ENCODE results near the gene CYP46A1.

The CYP46A1 gene

DNA sequence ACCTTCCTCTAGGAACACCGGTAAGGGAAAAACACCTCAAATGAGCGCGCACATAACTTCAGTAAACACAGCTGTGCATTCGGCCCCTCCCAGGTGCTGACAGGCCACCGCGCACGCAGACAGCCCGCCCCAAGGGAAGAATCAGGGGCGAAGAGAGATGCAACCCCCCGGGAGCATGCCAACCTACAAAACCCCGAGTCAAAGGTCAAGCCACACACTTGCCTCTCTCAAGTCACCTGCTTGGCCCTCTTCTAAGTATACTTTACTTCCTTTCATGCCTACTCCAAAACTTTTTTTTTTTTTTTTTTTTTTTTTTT is 2.3 kb upstream of the CYP46A1 start:
- H3K27me3 Mint-ChIP-seq: peaks cover 0 to 3% of the 10 kb centered on the region in 2 donors
- no peak for DNase-seq

DNA sequence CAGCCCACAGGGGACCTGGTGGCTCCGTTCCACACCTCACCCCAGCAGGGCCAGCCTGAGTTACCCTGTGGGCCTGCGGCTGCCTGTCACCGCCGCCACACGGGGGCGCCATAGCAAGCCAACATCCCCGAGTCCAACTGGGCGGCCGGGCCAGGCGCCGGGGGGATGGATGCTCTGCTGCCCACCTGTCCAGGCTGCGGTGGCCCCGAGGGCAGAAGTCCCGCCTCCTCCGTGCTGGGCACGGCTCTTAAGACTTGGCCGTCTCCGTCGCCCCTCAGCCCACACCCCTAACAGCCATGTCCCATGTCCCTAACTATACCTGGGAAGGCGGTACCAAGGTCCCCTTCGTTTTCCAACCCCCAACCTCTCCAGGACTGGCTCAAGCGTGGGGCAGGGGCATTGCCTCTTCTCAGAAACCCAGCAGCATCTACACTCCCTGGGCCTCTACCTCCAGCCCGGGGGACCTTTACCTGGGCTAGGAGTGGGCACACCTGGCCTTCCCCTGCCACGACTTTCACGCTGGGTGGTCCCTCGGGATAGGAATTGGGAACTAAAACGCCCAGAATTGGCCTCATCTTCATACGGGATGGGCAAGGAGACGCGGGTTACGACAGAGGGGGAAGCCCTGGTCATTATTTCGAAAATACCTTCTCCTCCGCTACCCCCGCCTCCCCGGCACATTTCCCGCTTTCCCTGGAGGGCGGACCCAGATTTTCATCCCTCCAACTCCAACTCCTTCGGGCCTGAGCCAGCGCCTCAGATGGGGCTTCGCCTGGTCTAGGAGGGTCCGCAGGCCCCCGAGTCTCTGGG is 1.1 kb upstream of the CYP46A1 start:
- Mint-ChIP-seq H3K9me3 (peaks cover 0 to 3% of the 10 kb centered on the region in 2 donors), H3K27me3 (peaks cover 4 to 15% of the 10 kb centered on the region in 2 donors), H3K4me3 (peak overlapping the region; percentile 89 to 90), H3K36me3 (ENCODE audit: insufficient read depth) (peaks cover 5% of the 10 kb centered on the region), H3K27ac (peak overlapping the region; percentile 85 to 87), H3K4me1 (ENCODE audit: low read depth in 2 of 2) (peaks cover 13 to 14% of the 10 kb centered on the region in 2 donors)
- ATAC-seq (replicated peaks): peak; percentile 29
- DNase-seq: peak; percentile 77 to 81 (median 81)

More for the DNA sequence above, 2.3 kb upstream of the CYP46A1 start:
- Mint-ChIP-seq H3K27ac (no peak overlapping the region), H3K4me1 (ENCODE audit: low read depth in 2 of 2) (peaks cover 10 to 13% of the 10 kb centered on the region in 2 donors), H3K4me3 (no peak overlapping the region), H3K9me3 (peaks cover 0 to 3% of the 10 kb centered on the region in 2 donors), H3K36me3 (ENCODE audit: insufficient read depth) (peaks cover 5% of the 10 kb centered on the region)
- ATAC-seq (replicated peaks): no peak

DNA sequence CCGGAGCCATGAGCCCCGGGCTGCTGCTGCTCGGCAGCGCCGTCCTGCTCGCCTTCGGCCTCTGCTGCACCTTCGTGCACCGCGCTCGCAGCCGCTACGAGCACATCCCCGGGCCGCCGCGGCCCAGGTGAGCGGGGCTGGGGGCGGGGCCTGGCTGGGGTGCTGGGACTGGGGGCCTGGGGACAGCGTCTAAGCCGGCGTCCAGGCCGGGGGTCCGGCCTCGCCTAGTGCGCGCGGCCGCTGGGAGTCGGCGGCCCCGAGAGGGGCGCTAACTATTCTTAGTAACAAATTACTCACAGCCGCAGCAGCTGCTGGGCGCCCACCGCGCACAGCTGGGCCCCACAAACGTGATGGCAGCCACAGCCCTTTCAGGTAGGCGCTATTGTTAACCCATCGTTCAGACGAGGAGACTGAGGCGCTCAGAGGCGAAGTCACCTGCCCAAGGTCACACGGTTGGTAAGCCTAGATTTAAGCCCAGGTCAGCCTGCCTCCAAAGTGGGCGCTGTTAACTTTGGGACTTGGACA is 374 bp downstream of the CYP46A1 start:
- Mint-ChIP-seq H3K9me3 (no peaks in the 10 kb centered on the region), H3K27ac (no peak overlapping the region), H3K36me3 (ENCODE audit: insufficient read depth) (peaks cover 5% of the 10 kb centered on the region), H3K4me1 (ENCODE audit: low read depth in 2 of 2) (peaks cover 17 to 19% of the 10 kb centered on the region in 2 donors), H3K27me3 (peaks cover 18 to 30% of the 10 kb centered on the region in 2 donors), H3K4me3 (no peak overlapping the region)
- DNase-seq (no peak), ATAC-seq (replicated peaks) (peak; percentile 23)

DNA sequence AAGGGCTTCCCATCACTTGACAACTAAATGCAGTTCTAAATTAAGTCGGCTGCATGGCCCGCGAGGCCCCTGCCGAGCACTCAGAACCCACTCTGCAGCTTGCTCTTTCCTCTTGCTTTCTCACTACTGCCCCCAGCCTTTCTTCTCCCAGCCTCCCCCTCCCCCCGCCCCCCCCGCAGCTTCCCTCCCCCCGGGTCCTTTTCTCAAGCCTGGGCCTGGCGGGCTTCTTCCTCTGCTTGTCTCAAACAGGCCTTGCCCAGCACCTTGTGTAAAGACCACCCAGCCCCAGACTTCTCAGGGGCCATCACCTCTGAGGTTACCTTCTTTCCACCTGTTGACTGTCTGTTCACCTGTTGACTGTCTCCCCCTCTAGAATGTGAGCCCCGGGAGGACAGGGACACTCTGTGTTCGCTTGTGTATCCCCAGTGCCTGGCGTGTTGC is 1.1 kb downstream of the CYP46A1 start:
- peak overlapping the region; percentile 60 to 65 for H3K4me3 Mint-ChIP-seq
- ATAC-seq (replicated peaks) (no peak), DNase-seq (no peak)
- H3K27ac Mint-ChIP-seq: no peak overlapping the region
- H3K27me3 Mint-ChIP-seq: peaks cover 25 to 37% of the 10 kb centered on the region in 2 donors
- peaks cover 17 to 19% of the 10 kb centered on the region in 2 donors for H3K4me1 Mint-ChIP-seq (ENCODE audit: low read depth in 2 of 2)
- no peaks in the 10 kb centered on the region for H3K9me3 Mint-ChIP-seq
- H3K36me3 Mint-ChIP-seq (ENCODE audit: insufficient read depth): peaks cover 5% of the 10 kb centered on the region

DNA sequence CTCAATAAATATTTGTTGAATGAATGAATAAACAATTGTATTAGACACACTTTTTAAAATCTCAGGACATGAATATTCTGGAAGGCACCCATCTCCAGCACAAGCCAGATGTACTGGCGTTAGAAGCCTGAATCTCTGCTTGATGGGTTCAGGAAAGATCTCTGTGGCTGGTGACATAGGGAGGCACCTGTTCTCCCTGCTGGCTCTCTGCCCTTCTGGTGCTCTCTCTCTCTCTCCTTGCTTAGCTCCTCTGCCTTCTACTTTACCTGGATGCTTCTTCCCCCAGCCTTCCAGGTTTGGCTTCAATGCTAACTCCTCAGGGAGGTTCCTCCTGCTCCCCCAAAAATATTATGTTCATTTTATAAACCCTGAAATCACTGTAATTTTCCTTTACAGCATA is 1.5 kb downstream of the CYP46A1 start:
- DNase-seq (no peak), ATAC-seq (replicated peaks) (no peak)
- Mint-ChIP-seq H3K27ac (no peak overlapping the region), H3K27me3 (peaks cover 30 to 41% of the 10 kb centered on the region in 2 donors), H3K36me3 (ENCODE audit: insufficient read depth) (peaks cover 5% of the 10 kb centered on the region), H3K4me1 (ENCODE audit: low read depth in 2 of 2) (peaks cover 17 to 19% of the 10 kb centered on the region in 2 donors), H3K9me3 (no peaks in the 10 kb centered on the region), H3K4me3 (peak overlapping the region; percentile 60 to 65)

DNA sequence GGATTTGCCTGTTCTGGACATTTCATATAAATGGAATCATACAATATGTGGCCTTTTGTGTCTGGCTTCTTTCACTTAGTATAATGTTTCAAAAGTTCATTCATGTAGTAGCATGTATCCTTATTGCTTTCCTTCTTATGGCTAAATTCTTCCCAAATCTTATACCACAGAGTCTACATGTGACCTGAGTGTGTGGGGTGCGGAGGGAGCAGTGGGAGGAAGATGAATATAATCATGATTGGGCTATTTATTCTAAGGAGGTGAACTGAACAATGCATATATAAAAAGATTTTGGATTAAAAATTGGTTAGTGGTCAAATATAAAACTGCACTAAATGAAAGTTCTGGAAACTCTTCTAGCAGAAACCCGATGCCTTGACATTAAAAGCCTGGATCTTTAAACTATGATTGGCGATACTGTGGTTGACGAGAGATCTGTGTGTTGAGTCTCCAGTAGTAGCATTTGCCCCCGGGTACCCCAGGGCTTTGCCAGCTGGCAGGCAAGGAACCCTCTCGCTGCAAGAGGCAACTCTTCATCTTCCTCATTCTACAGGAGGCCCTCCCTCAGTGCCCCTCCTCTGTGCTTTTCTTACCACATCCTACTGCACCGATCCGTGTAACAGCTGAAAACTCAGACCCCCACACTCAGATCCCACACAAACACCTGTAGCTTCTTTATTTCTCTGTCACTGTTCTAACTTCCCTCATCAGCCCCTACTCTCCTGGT is 2.6 kb downstream of the CYP46A1 start:
- DNase-seq (no peak), ATAC-seq (replicated peaks) (no peak)
- Mint-ChIP-seq H3K4me1 (ENCODE audit: low read depth in 2 of 2) (peaks cover 17 to 19% of the 10 kb centered on the region in 2 donors), H3K27me3 (peaks cover 35 to 52% of the 10 kb centered on the region in 2 donors), H3K36me3 (ENCODE audit: insufficient read depth) (peaks cover 5% of the 10 kb centered on the region), H3K27ac (no peak overlapping the region), H3K4me3 (no peak overlapping the region), H3K9me3 (no peaks in the 10 kb centered on the region)

DNA sequence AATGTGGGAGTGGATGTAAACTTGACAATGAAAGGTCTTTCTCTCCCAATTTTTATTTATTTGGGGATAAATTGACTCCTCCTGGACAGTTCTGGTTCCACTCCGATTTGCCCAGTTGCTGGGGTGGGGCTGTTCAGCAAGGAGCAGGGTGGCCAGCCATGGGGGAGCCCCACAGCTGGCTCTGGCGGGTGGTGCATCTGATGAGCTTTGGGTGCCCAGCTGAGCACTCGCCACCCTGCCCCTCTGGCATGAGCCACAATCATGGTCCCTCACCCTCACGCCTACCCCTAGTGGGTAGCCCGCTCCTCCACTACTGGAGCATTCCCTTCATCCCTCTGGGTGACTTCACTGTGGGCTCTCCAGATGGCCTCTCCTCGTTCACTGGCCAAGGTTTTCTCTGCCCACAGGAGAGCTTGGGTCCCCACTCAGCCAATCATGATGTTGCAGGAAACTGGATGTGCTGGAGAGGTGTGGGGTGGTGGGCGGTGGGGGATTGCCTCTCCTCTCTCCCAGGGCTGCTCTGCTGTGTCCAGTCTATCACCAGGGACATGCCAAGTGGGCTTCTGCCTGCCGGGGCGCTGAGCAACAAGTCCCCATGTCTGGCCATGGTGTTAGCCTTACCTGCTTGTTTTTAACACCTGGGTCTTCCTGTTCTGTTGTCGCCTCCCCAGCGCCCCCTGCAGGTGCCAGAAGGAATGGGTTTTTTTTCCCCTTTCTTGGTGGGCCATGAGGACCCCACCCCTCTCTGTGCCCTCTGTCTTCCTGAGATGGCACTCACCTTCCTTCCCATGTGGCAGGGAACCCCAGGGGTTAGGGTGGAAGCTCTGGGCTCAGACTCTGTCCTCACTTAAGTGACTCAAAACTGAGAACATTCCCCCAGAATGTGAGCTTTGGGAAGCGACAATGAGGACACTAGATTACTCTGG is 3.4 kb downstream of the CYP46A1 start:
- DNase-seq (peak in 2 of 3 experiments; percentile 22 to 28), ATAC-seq (replicated peaks) (no peak)
- Mint-ChIP-seq H3K9me3 (no peaks in the 10 kb centered on the region), H3K36me3 (ENCODE audit: insufficient read depth) (peaks cover 5% of the 10 kb centered on the region), H3K27me3 (peaks cover 35 to 54% of the 10 kb centered on the region in 2 donors), H3K4me1 (ENCODE audit: low read depth in 2 of 2) (peaks cover 16 to 18% of the 10 kb centered on the region in 2 donors), H3K27ac (no peak overlapping the region), H3K4me3 (peak overlapping the region in 1 of 2 donors; percentile 3)

DNA sequence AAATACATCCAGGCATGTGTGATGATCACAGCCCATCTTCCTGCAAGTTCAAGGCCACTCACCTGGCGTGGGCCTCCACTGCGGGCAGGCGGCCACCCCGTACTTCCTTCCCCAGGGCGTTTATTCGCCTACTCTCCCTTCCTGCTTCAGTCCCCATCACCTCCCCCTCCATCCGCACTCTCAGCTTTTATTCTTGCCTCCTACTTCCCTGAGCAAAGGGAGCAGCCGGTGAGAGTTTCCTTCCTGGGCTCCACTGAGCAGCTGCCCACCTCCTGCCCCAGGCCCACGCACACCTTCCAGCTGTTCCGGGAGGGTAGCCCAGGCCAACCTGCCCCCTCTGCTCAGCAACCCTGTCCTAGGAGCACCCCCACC is 4.1 kb downstream of the CYP46A1 start:
- ATAC-seq (replicated peaks) (no peak), DNase-seq (no peak)
- no peak overlapping the region for H3K4me3 Mint-ChIP-seq
- H3K9me3 Mint-ChIP-seq: no peaks in the 10 kb centered on the region
- H3K27me3 Mint-ChIP-seq: peaks cover 35 to 54% of the 10 kb centered on the region in 2 donors
- no peak overlapping the region for H3K27ac Mint-ChIP-seq
- peaks cover 11 to 12% of the 10 kb centered on the region in 2 donors for H3K4me1 Mint-ChIP-seq (ENCODE audit: low read depth in 2 of 2)
- H3K36me3 Mint-ChIP-seq (ENCODE audit: insufficient read depth): peaks cover 5% of the 10 kb centered on the region

DNA sequence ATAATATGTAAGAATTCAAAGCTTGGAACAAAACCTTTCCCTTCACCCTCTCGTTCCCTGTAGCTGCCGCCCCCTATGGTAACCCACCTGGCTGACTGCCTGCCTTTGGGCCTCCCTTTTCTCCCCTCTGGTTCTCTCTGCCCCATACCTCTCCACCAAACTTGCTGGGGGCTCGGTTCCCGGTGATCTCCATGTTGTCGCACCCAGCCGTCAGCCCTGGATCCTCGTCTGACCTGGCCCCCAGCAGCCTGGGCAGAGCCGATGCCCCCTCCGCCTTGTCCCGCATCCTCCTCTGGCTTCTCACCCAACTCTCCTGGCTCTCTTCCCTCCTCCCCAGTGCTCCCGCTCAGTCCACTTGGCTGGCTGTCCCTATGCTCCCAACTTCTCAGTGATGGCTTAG is 4.5 kb downstream of the CYP46A1 start:
- Mint-ChIP-seq H3K27me3 (peaks cover 35 to 54% of the 10 kb centered on the region in 2 donors), H3K27ac (no peak overlapping the region), H3K36me3 (ENCODE audit: insufficient read depth) (peaks cover 4% of the 10 kb centered on the region), H3K4me1 (ENCODE audit: low read depth in 2 of 2) (peaks cover 9 to 12% of the 10 kb centered on the region in 2 donors), H3K9me3 (no peaks in the 10 kb centered on the region), H3K4me3 (no peak overlapping the region)
- ATAC-seq (replicated peaks): no peak
- DNase-seq: no peak

DNA sequence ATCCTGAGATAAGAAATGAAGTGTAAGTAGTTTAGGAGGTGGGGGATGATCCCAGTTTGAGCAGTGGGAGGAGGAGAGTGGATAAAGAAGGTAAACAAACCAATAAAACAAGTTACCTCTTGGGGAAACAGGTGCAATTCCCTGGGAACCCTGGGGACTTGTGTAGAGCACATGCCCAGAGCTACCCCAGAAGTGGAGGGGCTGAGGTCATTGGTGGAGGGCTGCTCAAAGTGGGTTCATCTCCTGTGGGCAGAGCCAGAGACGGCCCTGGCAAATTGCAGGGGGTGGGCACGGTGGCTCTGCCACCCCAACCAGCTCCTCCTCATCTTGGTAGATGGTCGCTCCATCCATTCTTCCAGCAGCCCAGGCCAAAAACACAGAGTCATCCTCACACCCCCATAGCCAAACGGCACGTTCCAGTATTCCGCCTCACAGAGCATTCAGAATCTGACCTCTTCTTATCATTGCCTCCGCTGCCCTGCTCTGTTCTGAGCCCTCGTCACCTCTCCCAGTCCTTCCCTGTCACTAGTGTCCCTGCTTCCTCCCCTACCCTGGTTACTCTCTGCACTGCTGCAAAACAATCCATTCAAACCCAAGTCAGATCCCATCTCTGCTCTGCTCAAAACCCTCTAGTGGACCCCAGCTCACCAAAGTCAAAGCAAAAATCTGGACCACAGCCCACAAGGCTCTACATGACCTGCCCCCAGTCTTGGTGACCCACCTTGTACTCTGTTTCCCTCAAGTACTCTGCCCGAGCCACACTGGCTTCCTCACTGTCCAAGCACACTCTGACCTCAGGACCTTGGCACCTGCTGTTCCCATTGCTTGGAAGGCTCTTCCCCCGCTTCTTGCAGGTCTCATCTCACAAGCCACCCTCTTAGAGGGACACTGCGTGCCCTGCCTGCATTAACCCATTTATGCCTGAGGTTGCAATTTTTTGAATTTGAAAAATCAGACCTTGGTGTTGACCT is 5.5 kb downstream of the CYP46A1 start:
- no peaks in the 10 kb centered on the region for H3K9me3 Mint-ChIP-seq
- DNase-seq: no peak
- no peaks in the 10 kb centered on the region for H3K36me3 Mint-ChIP-seq (ENCODE audit: insufficient read depth)
- no peak for ATAC-seq (replicated peaks)
- H3K4me3 Mint-ChIP-seq: no peak overlapping the region
- H3K4me1 Mint-ChIP-seq (ENCODE audit: low read depth in 2 of 2): peaks cover 9 to 12% of the 10 kb centered on the region in 2 donors
- H3K27ac Mint-ChIP-seq: no peak overlapping the region
- peaks cover 35 to 54% of the 10 kb centered on the region in 2 donors for H3K27me3 Mint-ChIP-seq

DNA sequence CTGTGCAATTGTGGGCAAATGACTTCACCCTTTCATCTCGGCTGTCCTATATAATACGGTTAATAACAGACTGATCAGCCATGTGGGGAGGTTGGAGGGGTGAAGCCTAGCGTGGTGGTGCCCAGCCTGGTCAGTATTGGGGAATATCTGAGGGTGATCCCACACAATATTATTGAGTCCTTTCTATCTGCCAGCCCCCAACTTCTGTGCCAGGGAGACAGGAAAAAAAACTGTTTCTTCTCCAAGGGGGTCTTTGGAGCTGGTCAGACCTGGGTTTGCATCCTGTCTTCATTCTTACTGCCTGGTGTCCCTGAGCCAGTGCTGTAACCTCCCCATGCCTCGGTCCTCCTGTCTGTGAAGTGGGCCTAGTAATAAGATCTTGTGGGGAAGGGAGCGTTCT is 6.5 kb downstream of the CYP46A1 start:
- ATAC-seq (replicated peaks): no peak
- no peak overlapping the region for H3K27ac Mint-ChIP-seq
- no peak overlapping the region for H3K4me3 Mint-ChIP-seq
- H3K4me1 Mint-ChIP-seq (ENCODE audit: low read depth in 2 of 2): peaks cover 7 to 12% of the 10 kb centered on the region in 2 donors
- no peaks in the 10 kb centered on the region for H3K9me3 Mint-ChIP-seq
- no peaks in the 10 kb centered on the region for H3K36me3 Mint-ChIP-seq (ENCODE audit: insufficient read depth)
- DNase-seq: no peak
- peaks cover 35 to 54% of the 10 kb centered on the region in 2 donors for H3K27me3 Mint-ChIP-seq

All from effector memory CD8-positive, alpha-beta T cell (primary cell).